Natural killer cell (primary cell): ENCODE data around the gene XBP1. TPM values are rescaled to one million over a fixed set of nuclear protein-coding genes. Genes with fewer than 3 reads are reported as not detected.

Source experiments
- ATAC-seq, 3 donors: fragments of 150-1000 bp in 2 of 3; fragments of 200-7000 bp in 1 of 3; cut with Tn5 transposase; 1 replicate in 1 of 3; 2 replicates in 2 of 3; pipeline ENCODE4 v1.10.0; 2021; ENCODE audit warnings: mild to moderate bottlenecking in 2 of 3, moderate library complexity in 2 of 3
- DNase-seq, 2 donors: peaks; one replicate each; pipeline versions ENCODE4 v3.0.0 to v3.0.0-alpha.2; 2013 to 2021; ENCODE audit warnings: mixed read lengths in 1 of 2
- H3K27ac ChIP-seq: one replicate; pipeline ENCODE4 v1.5.1; 2013; ENCODE audit warnings: mild to moderate bottlenecking, low read length
- H3K27me3 ChIP-seq: one replicate; pipeline ENCODE4 v1.6.1; 2013; ENCODE audit warnings: low read length; ENCODE audit not compliant: control insufficient read depth, insufficient read depth
- H3K36me3 ChIP-seq: one replicate; pipeline ENCODE4 v1.6.1; 2013; ENCODE audit warnings: low read length; ENCODE audit not compliant: control insufficient read depth, insufficient read depth
- H3K4me1 ChIP-seq: one replicate; pipeline ENCODE4 v1.6.1; 2013; ENCODE audit warnings: low read length; ENCODE audit not compliant: control insufficient read depth, insufficient read depth
- H3K4me3 ChIP-seq: one replicate; pipeline ENCODE4 v1.5.1; 2013; ENCODE audit warnings: low read length
- H3K9me3 ChIP-seq: one replicate; pipeline ENCODE4 v1.6.1; 2013; ENCODE audit warnings: low read length; ENCODE audit not compliant: control insufficient read depth, insufficient read depth
- H3K27ac Mint-ChIP-seq, 2 donors: one replicate each; pipeline ENCODE4 v1.8.0; 2022; ENCODE audit warnings: mild to moderate bottlenecking in 2 of 2, mixed read lengths in 2 of 2, moderate library complexity in 1 of 2
- H3K27me3 Mint-ChIP-seq, 2 donors: one replicate each; pipeline ENCODE4 v1.8.0; 2022; ENCODE audit warnings: low read depth in 2 of 2, mixed read lengths in 2 of 2
- H3K36me3 Mint-ChIP-seq: one replicate; pipeline ENCODE4 v1.8.0; 2022; ENCODE audit warnings: mixed read lengths
- H3K4me1 Mint-ChIP-seq, 2 donors: one replicate each; pipeline ENCODE4 v1.8.0; 2022; ENCODE audit warnings: mixed read lengths in 2 of 2
- H3K4me3 Mint-ChIP-seq: one replicate; pipeline ENCODE4 v1.8.0; 2022; ENCODE audit warnings: mild to moderate bottlenecking, moderate library complexity, mixed read lengths
- H3K9me3 Mint-ChIP-seq, 2 donors: one replicate each; pipeline ENCODE4 v1.8.0; 2022; ENCODE audit warnings: mixed read lengths in 2 of 2
- WGBS: methylation state at CpG from one replicate; pipeline ENCODE4 v1.1.7; 2013; ENCODE audit warnings: missing lambda C conversion rate; ENCODE audit not compliant: insufficient coverage; 5-methylcytosine and 5-hydroxymethylcytosine counted together
- intact Hi-C: fragments of 100-400 bp; cut with micrococcal nuclease; formaldehyde crosslinking; loops from one replicate; pipeline ENCODE4 v1.14.2; 2022
- total RNA-seq, 4 donors: library from RNA; stranded (reverse); fragments of 120-200 nt in 1 of 4; gene quantifications; one replicate each; pipeline versions ENCODE4 v1.2.3 to v1.2.4, GENCODE V29; 2013 to 2022
- TF ChIP-seq, protein P1 (sequence below): fragments of 200-600 bp; IDR thresholded peaks from one replicate; pipeline ENCODE4 v1.8.0; 2022; ENCODE audit warnings: antibody characterized with exemption

The XBP1 gene
- total RNA-seq, 3 donors from 2014 or later (not counting 1 experiment from before 2014, with no cell fraction given), result 221 to 240 (median 224) TPM

GRCh38 chr22:28802595-28803123 is 2.3 kb upstream of the XBP1 start:
- no peak for ATAC-seq
- WGBS, result 44% methylated on average over 7 of the region's 7 CpGs
- peak in 1 of 2 donors; percentile 43 for DNase-seq

GRCh38 chr22:28801845-28802594 is 1.7 kb upstream of the XBP1 start:
- Mint-ChIP-seq H3K27ac (peak overlapping the region; percentile 92 to 96), H3K9me3 (no peaks in the 10 kb centered on the region), H3K27me3 (no peaks in the 10 kb centered on the region), H3K36me3 (peaks cover 10% of the 10 kb centered on the region), H3K4me3 (peak overlapping the region; percentile 91), H3K4me1 (peaks cover 41 to 43% of the 10 kb centered on the region in 2 donors)
- Histone ChIP-seq H3K4me3 (peak overlapping the region; percentile 69), H3K27me3 (no peaks in the 10 kb centered on the region), H3K9me3 (no peaks in the 10 kb centered on the region), H3K36me3 (peaks cover 9% of the 10 kb centered on the region), H3K27ac (peak overlapping the region; percentile 92), H3K4me1 (peaks cover 32% of the 10 kb centered on the region)
- ATAC-seq (no peak), DNase-seq (peak in 1 of 2 donors; percentile 31)
- intact Hi-C loops, result loop anchor here (2.0 kb wide), 1 partner anchor 29 kb away; the partner anchor contains the start of gene CCDC117
- TF ChIP-seq, protein P1, sequence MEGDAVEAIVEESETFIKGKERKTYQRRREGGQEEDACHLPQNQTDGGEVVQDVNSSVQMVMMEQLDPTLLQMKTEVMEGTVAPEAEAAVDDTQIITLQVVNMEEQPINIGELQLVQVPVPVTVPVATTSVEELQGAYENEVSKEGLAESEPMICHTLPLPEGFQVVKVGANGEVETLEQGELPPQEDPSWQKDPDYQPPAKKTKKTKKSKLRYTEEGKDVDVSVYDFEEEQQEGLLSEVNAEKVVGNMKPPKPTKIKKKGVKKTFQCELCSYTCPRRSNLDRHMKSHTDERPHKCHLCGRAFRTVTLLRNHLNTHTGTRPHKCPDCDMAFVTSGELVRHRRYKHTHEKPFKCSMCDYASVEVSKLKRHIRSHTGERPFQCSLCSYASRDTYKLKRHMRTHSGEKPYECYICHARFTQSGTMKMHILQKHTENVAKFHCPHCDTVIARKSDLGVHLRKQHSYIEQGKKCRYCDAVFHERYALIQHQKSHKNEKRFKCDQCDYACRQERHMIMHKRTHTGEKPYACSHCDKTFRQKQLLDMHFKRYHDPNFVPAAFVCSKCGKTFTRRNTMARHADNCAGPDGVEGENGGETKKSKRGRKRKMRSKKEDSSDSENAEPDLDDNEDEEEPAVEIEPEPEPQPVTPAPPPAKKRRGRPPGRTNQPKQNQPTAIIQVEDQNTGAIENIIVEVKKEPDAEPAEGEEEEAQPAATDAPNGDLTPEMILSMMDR, result no peak
- 19% methylated on average over 14 of the region's 14 CpGs for WGBS

More at GRCh38 chr22:28802595-28803123, 2.3 kb upstream of the XBP1 start:
- Histone ChIP-seq H3K9me3 (no peaks in the 10 kb centered on the region), H3K27ac (peak overlapping the region; percentile 92), H3K36me3 (peaks cover 4% of the 10 kb centered on the region), H3K27me3 (no peaks in the 10 kb centered on the region), H3K4me1 (peaks cover 26% of the 10 kb centered on the region), H3K4me3 (peak overlapping the region; percentile 69)
- Mint-ChIP-seq H3K4me1 (peaks cover 35 to 39% of the 10 kb centered on the region in 2 donors), H3K36me3 (peaks cover 9% of the 10 kb centered on the region), H3K27ac (peak overlapping the region; percentile 92 to 96), H3K27me3 (no peaks in the 10 kb centered on the region), H3K4me3 (peak overlapping the region; percentile 91), H3K9me3 (no peaks in the 10 kb centered on the region)
- TF ChIP-seq, protein P1, result peak; percentile 25
- intact Hi-C loops, result no loop called here

GRCh38 chr22:28799606-28800307 is 612 bp downstream of the XBP1 start:
- peak in 1 of 2 donors; percentile 50 for DNase-seq
- Mint-ChIP-seq H3K27me3 (no peaks in the 10 kb centered on the region), H3K4me3 (peak overlapping the region; percentile 93), H3K27ac (peak overlapping the region; percentile 92 to 96), H3K36me3 (peaks cover 29% of the 10 kb centered on the region), H3K4me1 (peaks cover 63 to 66% of the 10 kb centered on the region in 2 donors), H3K9me3 (no peaks in the 10 kb centered on the region)
- peak; percentile 28 to 69 (median 41) for ATAC-seq
- peaks cover 45% of the 10 kb centered on the region for H3K4me1 ChIP-seq
- H3K27ac ChIP-seq, result peak overlapping the region; percentile 92
- TF ChIP-seq, protein P1, result no peak
- under 1% methylated on average over 30 of the region's 31 CpGs for WGBS
- intact Hi-C loops, result loop anchor here (1.0 to 2.0 kb wide), 3 partner anchors 12 to 29 kb away; partner anchors contain the start of gene CCDC117
- no peaks in the 10 kb centered on the region for H3K9me3 ChIP-seq
- H3K4me3 ChIP-seq, result peak overlapping the region; percentile 69
- H3K27me3 ChIP-seq, result no peaks in the 10 kb centered on the region
- peaks cover 32% of the 10 kb centered on the region for H3K36me3 ChIP-seq
